Choroid plexus epithelial cell (primary cell): ENCODE measurements around the gene TRAPPC8.
"Not testable (repeated sequence)": the region's sequence is repeated elsewhere in the genome, so short reads cannot be mapped to it uniquely, and the experiment has no call there.

ENCODE experiments used
- DNase-seq: peaks from one replicate; pipeline ENCODE4 v3.0.0-alpha.2; 2010; ENCODE audit warnings: low read depth
- H3K4me3 ChIP-seq: 2 replicates; pipeline ENCODE4 v1.5.1; 2011; ENCODE audit warnings: low read depth, mild to moderate bottlenecking, control low read depth, low read length, moderate library complexity
- TF ChIP-seq, protein P1 (sequence below): conservative IDR thresholded peaks from 2 replicates; pipeline ENCODE4 v1.5.1; 2011; ENCODE audit warnings: low read depth, mild to moderate bottlenecking, control low read depth, inconsistent platforms, low read length, moderate library complexity

The TRAPPC8 gene

DNA sequence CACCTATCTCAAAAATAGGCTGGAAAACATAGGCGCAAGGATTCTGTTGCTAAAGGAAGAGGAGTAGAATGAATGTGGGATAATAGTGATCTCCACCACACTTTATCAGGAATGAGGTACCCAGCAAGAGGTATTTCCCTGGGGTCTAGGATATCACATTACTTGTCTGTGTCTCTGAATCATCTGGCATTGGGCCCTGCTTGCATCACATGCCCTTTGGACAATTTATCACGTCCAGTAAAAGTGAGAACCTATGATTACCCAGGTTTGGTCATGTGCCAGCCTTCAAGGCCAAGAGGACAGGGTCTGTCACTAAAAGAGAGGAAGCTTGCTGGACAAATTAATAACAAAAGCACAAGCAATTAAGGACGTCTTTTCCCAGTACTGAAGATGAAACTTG is 11.4 kb upstream of the TRAPPC8 start:
- TF ChIP-seq, protein P1, sequence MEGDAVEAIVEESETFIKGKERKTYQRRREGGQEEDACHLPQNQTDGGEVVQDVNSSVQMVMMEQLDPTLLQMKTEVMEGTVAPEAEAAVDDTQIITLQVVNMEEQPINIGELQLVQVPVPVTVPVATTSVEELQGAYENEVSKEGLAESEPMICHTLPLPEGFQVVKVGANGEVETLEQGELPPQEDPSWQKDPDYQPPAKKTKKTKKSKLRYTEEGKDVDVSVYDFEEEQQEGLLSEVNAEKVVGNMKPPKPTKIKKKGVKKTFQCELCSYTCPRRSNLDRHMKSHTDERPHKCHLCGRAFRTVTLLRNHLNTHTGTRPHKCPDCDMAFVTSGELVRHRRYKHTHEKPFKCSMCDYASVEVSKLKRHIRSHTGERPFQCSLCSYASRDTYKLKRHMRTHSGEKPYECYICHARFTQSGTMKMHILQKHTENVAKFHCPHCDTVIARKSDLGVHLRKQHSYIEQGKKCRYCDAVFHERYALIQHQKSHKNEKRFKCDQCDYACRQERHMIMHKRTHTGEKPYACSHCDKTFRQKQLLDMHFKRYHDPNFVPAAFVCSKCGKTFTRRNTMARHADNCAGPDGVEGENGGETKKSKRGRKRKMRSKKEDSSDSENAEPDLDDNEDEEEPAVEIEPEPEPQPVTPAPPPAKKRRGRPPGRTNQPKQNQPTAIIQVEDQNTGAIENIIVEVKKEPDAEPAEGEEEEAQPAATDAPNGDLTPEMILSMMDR: no peak
- peak; percentile 63 for DNase-seq
- H3K4me3 ChIP-seq: no peak overlapping the region

DNA sequence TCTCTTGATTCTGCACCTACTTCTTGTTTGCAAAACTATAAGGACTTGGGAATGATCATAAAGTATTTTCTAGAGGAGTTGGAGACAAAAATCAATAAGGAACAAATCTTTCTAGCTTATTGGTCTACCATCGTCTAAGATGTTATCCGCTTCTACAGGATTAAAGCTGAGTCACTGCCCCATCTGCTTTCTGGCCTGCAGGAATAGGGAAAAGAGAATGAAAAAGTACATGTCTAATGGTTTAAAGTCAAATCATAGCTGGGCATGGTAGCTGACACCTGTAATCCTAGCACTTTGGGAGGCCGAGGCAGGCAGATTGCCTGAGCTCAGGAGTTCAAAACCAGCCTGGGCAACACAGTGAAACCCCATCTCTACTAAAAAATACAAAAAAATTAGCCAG is 10.8 kb upstream of the TRAPPC8 start:
- H3K4me3 ChIP-seq, DNase-seq: not testable (repeated sequence)

DNA sequence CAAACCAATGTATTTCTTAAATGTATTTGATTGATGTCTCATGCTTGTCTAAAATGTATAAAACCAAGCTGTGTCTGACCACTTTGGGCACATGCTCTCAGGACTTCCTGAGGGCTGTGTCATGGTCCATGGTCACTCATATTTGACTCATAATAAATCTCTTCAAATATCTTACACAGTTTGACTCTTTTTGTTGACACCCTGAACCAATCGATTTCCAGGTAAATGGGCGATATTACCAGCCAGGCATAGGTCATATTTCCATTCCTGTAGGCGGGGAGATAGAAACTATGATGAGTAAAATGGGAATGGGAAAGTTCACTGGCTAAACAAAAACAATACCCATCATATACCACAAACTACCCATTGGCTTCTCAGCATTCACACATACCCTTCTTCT is 9.3 kb upstream of the TRAPPC8 start:
- TF ChIP-seq, protein P1: no peak
- no peak for DNase-seq
- H3K4me3 ChIP-seq: no peak overlapping the region

DNA sequence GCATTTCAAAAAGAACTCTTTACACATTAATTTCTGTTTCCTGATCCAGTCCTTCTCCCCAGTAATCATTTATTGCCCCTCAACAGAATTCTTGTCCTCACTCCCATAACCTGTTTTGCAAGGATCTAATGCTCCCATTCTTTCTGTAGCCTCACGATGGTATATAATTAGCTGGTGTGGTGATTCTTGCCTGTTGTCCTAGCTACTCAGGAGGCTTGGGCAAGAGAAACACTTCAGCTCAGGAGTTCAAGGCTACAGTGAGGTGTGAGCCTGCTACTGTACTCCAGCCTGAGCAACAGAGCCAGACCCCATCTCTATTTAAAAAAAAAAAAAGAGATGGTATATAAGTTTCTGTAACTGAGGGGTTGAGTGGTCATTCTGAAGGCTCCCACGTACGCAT is 7.7 kb upstream of the TRAPPC8 start:
- no peak overlapping the region for H3K4me3 ChIP-seq
- TF ChIP-seq, protein P1: no peak
- no peak for DNase-seq

DNA sequence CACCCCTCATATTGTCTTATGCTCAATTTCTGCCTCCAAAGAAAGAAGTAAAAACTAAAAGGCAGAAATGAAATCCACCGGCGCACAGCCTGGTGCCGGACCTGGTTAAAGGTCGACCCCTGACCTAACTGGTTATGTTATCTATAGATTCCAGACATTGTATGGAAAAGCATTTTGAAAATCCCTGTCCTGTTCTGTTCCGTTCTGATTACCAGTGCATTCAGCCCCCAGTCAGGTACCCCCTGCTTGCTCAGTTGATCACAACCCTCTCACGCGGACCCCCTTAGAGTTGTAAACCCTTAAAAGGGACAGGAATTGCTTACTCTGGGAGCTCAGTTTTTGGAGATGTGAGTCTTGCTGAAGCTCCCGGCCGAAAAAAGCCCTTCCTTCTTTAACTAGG is 5.4 kb upstream of the TRAPPC8 start:
- not testable (repeated sequence) for DNase-seq, H3K4me3 ChIP-seq

DNA sequence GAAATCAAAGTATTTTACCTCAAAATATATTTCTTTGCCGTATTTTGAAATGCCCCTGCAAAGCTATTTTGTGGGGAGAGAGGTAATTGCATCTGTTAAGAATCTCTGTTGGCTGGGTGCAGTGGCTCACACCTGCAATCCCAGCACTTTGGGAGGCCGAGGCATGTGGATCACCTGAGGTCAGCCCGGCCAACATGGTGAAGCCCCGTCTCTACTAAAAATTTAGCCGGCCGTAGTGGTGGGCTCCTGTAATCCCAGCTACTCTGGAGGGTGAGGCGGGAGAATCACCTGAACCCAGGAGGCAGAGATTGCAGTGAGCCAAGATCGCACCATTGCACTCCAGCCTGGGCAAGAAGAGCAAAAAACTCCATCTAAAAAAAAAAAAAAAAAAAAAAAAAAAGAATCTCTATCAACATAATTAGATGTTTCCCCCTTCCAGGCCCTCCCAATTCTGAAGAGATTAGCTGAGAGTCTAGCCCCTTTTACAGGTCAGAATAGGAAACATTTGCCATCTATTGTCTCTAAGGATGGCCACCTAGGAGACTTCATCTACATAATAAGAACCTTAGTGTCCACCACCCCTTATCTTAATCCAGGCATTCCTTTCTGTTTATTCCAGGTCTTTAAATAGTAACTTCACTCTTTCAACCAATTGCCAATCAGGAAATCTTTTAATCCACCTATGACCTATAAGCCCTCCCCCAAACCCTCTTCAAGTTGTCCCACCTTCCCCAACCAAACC is 3.5 kb upstream of the TRAPPC8 start:
- TF ChIP-seq, protein P1: no peak
- DNase-seq: no peak
- no peak overlapping the region for H3K4me3 ChIP-seq

DNA sequence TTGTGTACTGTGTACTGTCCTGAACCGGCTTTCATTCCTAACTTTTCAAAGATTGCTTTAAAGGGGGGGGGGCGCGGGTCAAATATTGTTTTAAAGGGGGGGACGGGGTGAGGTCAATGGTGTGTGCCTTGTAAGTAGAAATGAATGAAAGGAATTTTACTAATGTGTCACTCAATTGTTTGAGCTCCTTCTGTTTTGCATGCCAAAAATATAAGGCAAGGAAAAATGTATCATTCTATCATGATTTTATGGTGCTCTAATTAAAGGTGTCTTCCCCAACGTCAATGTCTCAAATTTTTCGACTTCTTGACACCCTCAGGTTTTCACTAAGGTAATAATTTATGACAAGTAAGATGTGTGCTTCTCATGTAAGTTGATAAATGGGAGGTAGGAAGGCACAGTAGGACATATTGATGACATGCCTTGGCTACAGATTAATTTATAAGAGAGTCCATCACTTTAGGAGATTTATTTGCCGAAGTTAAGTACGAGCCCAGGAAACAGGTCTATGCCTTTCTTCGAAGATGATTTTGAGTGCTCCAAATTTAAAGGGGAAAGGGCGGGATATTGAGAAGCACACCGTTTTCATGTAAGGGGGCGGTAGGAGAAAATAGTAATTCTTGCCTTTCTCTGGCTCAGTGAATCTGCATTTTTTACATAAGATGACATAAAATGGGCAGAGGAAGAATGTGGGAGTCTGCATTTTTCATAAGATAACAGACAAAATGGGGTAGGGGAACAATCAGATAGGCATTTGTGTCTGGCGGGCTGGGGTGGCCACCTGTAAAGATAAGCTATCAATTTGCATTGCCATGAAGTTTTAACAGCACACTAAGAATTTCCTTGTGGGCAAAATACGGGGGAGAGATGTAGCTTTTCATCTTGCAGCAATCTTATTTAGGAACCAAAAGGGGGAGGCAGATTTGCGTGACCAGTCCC is 1.2 kb upstream of the TRAPPC8 start:
- TF ChIP-seq, protein P1: no peak
- no peak for DNase-seq
- H3K4me3 ChIP-seq: peak overlapping the region; percentile 76
